GM12892 (cell line): ENCODE results near the gene KLHL12. TPM values are rescaled to one million over a fixed set of nuclear protein-coding genes. Genes with fewer than 3 reads are reported as not detected.

Experiments
- DNase-seq: peaks from one replicate; pipeline ENCODE4 v3.0.0; 2011; ENCODE audit not compliant: insufficient read length
- FAIRE-seq: peaks from 2 replicates; lab custom pipeline; 2011; peaks lifted over from hg19 to GRCh38; lab: Jason Lieb, UNC
- POLR2A ChIP-seq: IDR thresholded peaks from 2 replicates; pipeline ENCODE4 v1.6.1; 2011; ENCODE audit warnings: low read depth, low read length, control low read depth
- POLR2AphosphoS5 ChIP-seq: IDR thresholded peaks from 2 replicates; pipeline ENCODE4 v1.6.1; 2011; ENCODE audit warnings: low read depth, low read length, control low read depth
- TAF1 ChIP-seq: IDR thresholded peaks from 2 replicates; pipeline ENCODE4 v1.6.1; 2011; ENCODE audit warnings: low read depth, mild to moderate bottlenecking, control low read depth, low read length, borderline replicate concordance
- polyA plus RNA-seq: library from polyadenylated mRNA; unstranded; fragments of >200 nt; gene quantifications from one replicate; pipeline ENCODE4 v1.2.1, GENCODE V29; 2012; ENCODE audit warnings: missing spikeins, inconsistent platforms; ENCODE audit not compliant: missing spikeins

Gene KLHL12
- polyA plus RNA-seq, result 30.6 TPM

- peak; percentile 91 for TF ChIP-seq POLR2AphosphoS5
- peak; percentile 80; the same call in 1 of the 2 replicates for TF ChIP-seq TAF1
- TF ChIP-seq POLR2A, result peak; percentile 92
- peak; percentile 91 for DNase-seq
- FAIRE-seq, result peak; percentile 93
These were observed at the start of gene KLHL12 for GRCh38 chr1:202926581-202927491. KLHL12 (minus strand) TSS chr1:202927234; CDS start chr1:202925162, 2,072 bp downstream.

GRCh38 chr1:202976633-202977032, 49.6 kb upstream of the KLHL12 start:
- no peak for DNase-seq
- TF ChIP-seq TAF1 (no peak), POLR2A (no peak), POLR2AphosphoS5 (no peak)
- FAIRE-seq, result no peak

- no peak for DNase-seq
- TF ChIP-seq POLR2A (no peak), TAF1 (no peak), POLR2AphosphoS5 (no peak)
- no peak for FAIRE-seq
These were observed 47.8 kb upstream of the KLHL12 start for GRCh38 chr1:202974856-202975255.

- TF ChIP-seq TAF1, result no peak
- no peak for TF ChIP-seq POLR2A
- no peak for TF ChIP-seq POLR2AphosphoS5
- no peak for DNase-seq
These were observed 45.0 kb upstream of the KLHL12 start for GRCh38 chr1:202972046-202972445.

GRCh38 chr1:202968895-202969295, 41.9 kb upstream of the KLHL12 start:
- TF ChIP-seq TAF1, result no peak
- TF ChIP-seq POLR2A, result no peak
- no peak for TF ChIP-seq POLR2AphosphoS5
- FAIRE-seq (peak; percentile 44), DNase-seq (peak; percentile 41)

More at GRCh38 chr1:202972046-202972445, 45.0 kb upstream of the KLHL12 start:
- no peak for FAIRE-seq

- FAIRE-seq, result no peak
- no peak for TF ChIP-seq POLR2A
- TF ChIP-seq POLR2AphosphoS5, result no peak
- TF ChIP-seq TAF1, result no peak
- DNase-seq, result no peak
These were observed 41.3 kb upstream of the KLHL12 start for GRCh38 chr1:202968351-202968750.

GRCh38 chr1:202967684-202968281, 40.7 kb upstream of the KLHL12 start:
- DNase-seq, result peak; percentile 23
- TF ChIP-seq TAF1, result no peak
- no peak for TF ChIP-seq POLR2AphosphoS5
- TF ChIP-seq POLR2A, result no peak
- no peak for FAIRE-seq

- DNase-seq (no peak), FAIRE-seq (no peak)
- TF ChIP-seq POLR2A (no peak), TAF1 (no peak), POLR2AphosphoS5 (no peak)
These were observed 39.2 kb upstream of the KLHL12 start for GRCh38 chr1:202966006-202966898.

- TF ChIP-seq POLR2A (no peak), POLR2AphosphoS5 (no peak), TAF1 (no peak)
- FAIRE-seq, result no peak
- no peak for DNase-seq
These were observed 38.4 kb upstream of the KLHL12 start for GRCh38 chr1:202965422-202965821.

GRCh38 chr1:202964791-202965410, 37.9 kb upstream of the KLHL12 start:
- TF ChIP-seq TAF1 (no peak), POLR2AphosphoS5 (no peak), POLR2A (no peak)
- no peak for FAIRE-seq
- DNase-seq, result no peak
